ENCODE data around the gene DOK6. TPM values are rescaled to one million over a fixed set of nuclear protein-coding genes. Genes with fewer than 3 reads are reported as not detected.

The DOK6 gene
- total RNA-seq, 1 experiment from 2014 or later: not detected

DNA sequence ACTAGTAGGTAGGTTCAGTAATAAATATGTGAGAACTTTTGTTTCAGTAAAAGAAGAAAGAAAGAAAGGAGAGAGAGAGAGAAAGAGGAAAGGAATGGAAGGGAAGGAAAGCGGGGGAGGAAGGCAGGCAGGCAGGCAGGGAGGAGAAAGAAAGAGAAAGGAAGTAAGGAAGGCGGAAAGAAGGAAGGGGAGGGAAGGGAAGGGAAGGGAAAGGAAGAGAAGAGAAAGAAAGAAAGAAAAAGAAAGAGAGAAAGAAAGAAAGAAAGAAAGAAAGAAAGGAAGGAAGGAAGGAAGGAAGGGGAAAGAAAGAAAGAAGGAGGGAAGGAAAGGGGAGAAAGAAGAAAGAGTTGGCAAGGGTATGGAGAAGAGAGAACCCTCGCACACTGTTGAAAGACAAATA is 479.4 kb downstream of the DOK6 start:
- POLR2A ChIA-PET (ENCODE audit: unreplicated experiment): no interaction called here
- no peaks in the 10 kb centered on the region for H3K36me3 ChIP-seq (ENCODE audit: low read depth, low read length)
- BruUV-seq (replicated peaks): no TSS peak
- no peaks in the 10 kb centered on the region for H4K20me1 ChIP-seq (ENCODE audit: low read length)
- no peaks in the 10 kb centered on the region for H3K9me3 ChIP-seq (ENCODE audit: low read length)
- no peak overlapping the region for H3K4me3 ChIP-seq (ENCODE audit: low read length)
- H3K79me2 ChIP-seq (ENCODE audit: low read length): no peaks in the 10 kb centered on the region
- ATAC-seq: no peak
- TF ChIP-seq EZH2phosphoT487 (IDR thresholded peaks at IDR 0.05; ENCODE audit: borderline replicate concordance, low read length) (no peak), EZH2 (IDR thresholded peaks at IDR 0.05; ENCODE audit: low read length, unreplicated experiment) (no peak)
- TF ChIP-seq, protein P1, sequence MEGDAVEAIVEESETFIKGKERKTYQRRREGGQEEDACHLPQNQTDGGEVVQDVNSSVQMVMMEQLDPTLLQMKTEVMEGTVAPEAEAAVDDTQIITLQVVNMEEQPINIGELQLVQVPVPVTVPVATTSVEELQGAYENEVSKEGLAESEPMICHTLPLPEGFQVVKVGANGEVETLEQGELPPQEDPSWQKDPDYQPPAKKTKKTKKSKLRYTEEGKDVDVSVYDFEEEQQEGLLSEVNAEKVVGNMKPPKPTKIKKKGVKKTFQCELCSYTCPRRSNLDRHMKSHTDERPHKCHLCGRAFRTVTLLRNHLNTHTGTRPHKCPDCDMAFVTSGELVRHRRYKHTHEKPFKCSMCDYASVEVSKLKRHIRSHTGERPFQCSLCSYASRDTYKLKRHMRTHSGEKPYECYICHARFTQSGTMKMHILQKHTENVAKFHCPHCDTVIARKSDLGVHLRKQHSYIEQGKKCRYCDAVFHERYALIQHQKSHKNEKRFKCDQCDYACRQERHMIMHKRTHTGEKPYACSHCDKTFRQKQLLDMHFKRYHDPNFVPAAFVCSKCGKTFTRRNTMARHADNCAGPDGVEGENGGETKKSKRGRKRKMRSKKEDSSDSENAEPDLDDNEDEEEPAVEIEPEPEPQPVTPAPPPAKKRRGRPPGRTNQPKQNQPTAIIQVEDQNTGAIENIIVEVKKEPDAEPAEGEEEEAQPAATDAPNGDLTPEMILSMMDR (conservative IDR thresholded peaks at IDR 0.05; ENCODE audit: low read depth, low read length): no peak
- no peak overlapping the region for H3K4me2 ChIP-seq (ENCODE audit: low read length)
- no peak overlapping the region for H2AFZ ChIP-seq (ENCODE audit: low read length)
- H3K27ac ChIP-seq (ENCODE audit: low read length): no peak overlapping the region
- no peaks in the 10 kb centered on the region for H3F3A ChIP-seq (ENCODE audit: low read length, unreplicated experiment)
- H3K9me2 ChIP-seq (replicated peaks; ENCODE audit: low read length): no peaks in the 10 kb centered on the region
- H3K27me3 ChIP-seq (ENCODE audit: low read length): no peaks in the 10 kb centered on the region
- CTCF ChIA-PET: no interaction called here
- intact Hi-C loops (cut with micrococcal nuclease): no loop called here
- DNase-seq: no peak
- no peak overlapping the region for H3K9ac ChIP-seq (ENCODE audit: low read length)
- H3K4me1 ChIP-seq (ENCODE audit: insufficient read depth, low read length): no peaks in the 10 kb centered on the region

DNA sequence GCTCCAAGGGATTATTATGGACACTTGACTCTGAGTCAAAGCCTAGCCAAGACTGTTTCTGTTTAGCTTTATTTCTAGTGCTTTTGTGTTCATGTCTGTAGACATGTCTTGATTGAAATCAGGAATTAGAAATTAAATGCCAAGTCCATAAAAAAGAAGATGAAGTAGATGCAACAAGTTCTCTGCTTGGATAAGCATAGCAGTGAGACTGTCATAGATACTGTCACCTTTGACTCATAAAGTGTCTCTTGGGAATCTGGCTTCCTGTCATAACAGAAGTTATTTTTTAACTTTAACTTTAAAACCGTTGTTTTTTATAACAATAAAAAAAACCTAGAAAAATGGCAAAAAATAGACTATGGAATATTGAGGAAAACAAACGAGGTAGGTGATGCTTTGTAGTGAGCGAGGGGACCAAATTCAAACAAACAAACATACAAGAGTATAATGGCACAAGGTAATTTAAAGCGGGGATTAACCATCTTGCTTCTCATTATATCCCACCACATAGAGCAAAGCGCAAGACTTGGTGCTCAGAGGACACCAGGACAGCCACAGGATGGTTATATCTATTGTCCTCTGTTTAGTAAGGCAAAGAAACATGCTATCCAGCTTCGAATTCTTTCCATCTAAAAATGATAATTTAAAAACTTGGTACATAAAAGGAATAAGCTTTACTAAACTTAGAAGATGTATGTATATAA is 482.4 kb downstream of the DOK6 start:
- Histone ChIP-seq H3K36me3 (ENCODE audit: low read depth, low read length) (no peaks in the 10 kb centered on the region), H3K79me2 (ENCODE audit: low read length) (no peaks in the 10 kb centered on the region), H3K4me3 (ENCODE audit: low read length) (no peak overlapping the region), H3K9ac (ENCODE audit: low read length) (no peak overlapping the region), H3K27me3 (ENCODE audit: low read length) (no peaks in the 10 kb centered on the region), H3K4me1 (ENCODE audit: insufficient read depth, low read length) (no peaks in the 10 kb centered on the region), H3K9me2 (replicated peaks; ENCODE audit: low read length) (no peaks in the 10 kb centered on the region), H3F3A (ENCODE audit: low read length, unreplicated experiment) (no peaks in the 10 kb centered on the region), H3K9me3 (ENCODE audit: low read length) (no peaks in the 10 kb centered on the region), H3K27ac (ENCODE audit: low read length) (no peak overlapping the region), H2AFZ (ENCODE audit: low read length) (no peak overlapping the region), H4K20me1 (ENCODE audit: low read length) (no peaks in the 10 kb centered on the region), H3K4me2 (ENCODE audit: low read length) (no peak overlapping the region)
- TF ChIP-seq EZH2 (IDR thresholded peaks at IDR 0.05; ENCODE audit: low read length, unreplicated experiment): no peak
- TF ChIP-seq, protein P1 (conservative IDR thresholded peaks at IDR 0.05; ENCODE audit: low read depth, low read length): no peak
- TF ChIP-seq EZH2phosphoT487 (IDR thresholded peaks at IDR 0.05; ENCODE audit: borderline replicate concordance, low read length): no peak
- ATAC-seq (no peak), DNase-seq (no peak)
- intact Hi-C loops (cut with micrococcal nuclease): no loop called here
- CTCF ChIA-PET: no interaction called here
- POLR2A ChIA-PET (ENCODE audit: unreplicated experiment): no interaction called here
- no TSS peak for BruUV-seq (replicated peaks)

DNA sequence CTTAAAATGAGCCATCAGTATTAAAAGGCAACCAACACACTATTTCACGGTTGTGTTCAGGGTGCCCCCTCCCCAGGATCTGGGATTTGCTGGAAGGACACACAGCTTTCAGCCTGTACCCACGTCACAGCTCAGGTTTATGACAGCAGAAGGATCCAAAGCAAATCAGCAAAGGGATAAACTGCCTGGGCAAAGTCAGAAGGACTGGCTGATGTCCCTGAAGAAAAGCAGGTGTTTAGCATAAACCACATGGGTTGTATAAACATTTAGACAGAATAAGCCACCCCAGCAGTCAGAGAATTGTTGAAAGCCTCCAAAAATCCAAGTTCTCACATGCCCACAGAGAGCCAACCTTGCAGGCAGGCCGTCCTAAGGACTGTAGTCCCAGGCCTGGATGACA is 483.1 kb downstream of the DOK6 start:
- DNase-seq (no peak), ATAC-seq (no peak)
- ChIA-PET POLR2A (ENCODE audit: unreplicated experiment) (no interaction called here), CTCF (no interaction called here)
- Histone ChIP-seq H3K4me3 (ENCODE audit: low read length) (no peak overlapping the region), H3K27ac (ENCODE audit: low read length) (no peak overlapping the region), H3K27me3 (ENCODE audit: low read length) (no peaks in the 10 kb centered on the region), H3K4me1 (ENCODE audit: insufficient read depth, low read length) (no peaks in the 10 kb centered on the region), H3K9me3 (ENCODE audit: low read length) (no peaks in the 10 kb centered on the region), H3K9me2 (replicated peaks; ENCODE audit: low read length) (no peaks in the 10 kb centered on the region), H3K4me2 (ENCODE audit: low read length) (no peak overlapping the region), H3F3A (ENCODE audit: low read length, unreplicated experiment) (no peaks in the 10 kb centered on the region), H3K36me3 (ENCODE audit: low read depth, low read length) (no peaks in the 10 kb centered on the region), H3K9ac (ENCODE audit: low read length) (no peak overlapping the region), H2AFZ (ENCODE audit: low read length) (no peak overlapping the region), H4K20me1 (ENCODE audit: low read length) (no peaks in the 10 kb centered on the region), H3K79me2 (ENCODE audit: low read length) (no peaks in the 10 kb centered on the region)
- BruUV-seq (replicated peaks): no TSS peak
- intact Hi-C loops (cut with micrococcal nuclease): no loop called here
- TF ChIP-seq EZH2 (IDR thresholded peaks at IDR 0.05; ENCODE audit: low read length, unreplicated experiment) (no peak), EZH2phosphoT487 (IDR thresholded peaks at IDR 0.05; ENCODE audit: borderline replicate concordance, low read length) (no peak)
- TF ChIP-seq, protein P1 (conservative IDR thresholded peaks at IDR 0.05; ENCODE audit: low read depth, low read length): no peak
